GM21447 (cell line): ENCODE data around the gene GALNT9.
"Not testable (repeated sequence)": the region's sequence is repeated elsewhere in the genome, so short reads cannot be mapped to it uniquely, and the experiment has no call there.

Experiments
- ATAC-seq: cut with Tn5 transposase; IDR thresholded peaks from one replicate; pipeline ENCODE4 v1.9.1; 2021; ENCODE audit not compliant: unreplicated experiment

GALNT9 gene

GRCh38 chr12:132267873-132268272 is 61.5 kb downstream of the GALNT9 start:
- no peak for ATAC-seq

- no peak for ATAC-seq
Observed at GRCh38 chr12:132266802-132267201, 62.6 kb downstream of the GALNT9 start.

- no peak for ATAC-seq
Observed at GRCh38 chr12:132266370-132266769, 63.0 kb downstream of the GALNT9 start.

GRCh38 chr12:132265822-132266221 is 63.6 kb downstream of the GALNT9 start:
- not testable (repeated sequence) for ATAC-seq

- ATAC-seq, result no peak
Observed at GRCh38 chr12:132265056-132265800, 64.2 kb downstream of the GALNT9 start.

- ATAC-seq, result no peak
Observed at GRCh38 chr12:132264086-132265010, 65.0 kb downstream of the GALNT9 start.

GRCh38 chr12:132263451-132264049 is 65.8 kb downstream of the GALNT9 start:
- ATAC-seq, result no peak

- ATAC-seq, result no peak
Observed at GRCh38 chr12:132263061-132263360, 66.4 kb downstream of the GALNT9 start.

GRCh38 chr12:132262256-132263060 is 66.9 kb downstream of the GALNT9 start:
- ATAC-seq, result no peak

- ATAC-seq, result no peak
Observed at GRCh38 chr12:132261328-132262138, 67.9 kb downstream of the GALNT9 start.

- no peak for ATAC-seq
Observed at GRCh38 chr12:132260721-132261120, 68.7 kb downstream of the GALNT9 start.

GRCh38 chr12:132259872-132260695 is 69.3 kb downstream of the GALNT9 start:
- no peak for ATAC-seq

- ATAC-seq, result no peak
Observed at GRCh38 chr12:132259364-132259871, 70.0 kb downstream of the GALNT9 start.

GRCh38 chr12:132258543-132258942 is 70.8 kb downstream of the GALNT9 start:
- ATAC-seq, result no peak

- ATAC-seq, result no peak
Observed at GRCh38 chr12:132257955-132258490, 71.4 kb downstream of the GALNT9 start.

GRCh38 chr12:132257206-132257954 is 72.0 kb downstream of the GALNT9 start:
- ATAC-seq, result no peak

- no peak for ATAC-seq
Observed at GRCh38 chr12:132256646-132257045, 72.7 kb downstream of the GALNT9 start.

GRCh38 chr12:132255642-132256041 is 73.7 kb downstream of the GALNT9 start:
- no peak for ATAC-seq
